DMS79 (cell line): ENCODE measurements around the gene PCDH15.
"Not testable (repeated sequence)": the region's sequence is repeated elsewhere in the genome, so short reads cannot be mapped to it uniquely, and the experiment has no call there.

Experiments used
- DNase-seq: peaks from one replicate; lab custom pipeline; 2025; lab: John Stamatoyannopoulos, UW

The PCDH15 gene

DNA sequence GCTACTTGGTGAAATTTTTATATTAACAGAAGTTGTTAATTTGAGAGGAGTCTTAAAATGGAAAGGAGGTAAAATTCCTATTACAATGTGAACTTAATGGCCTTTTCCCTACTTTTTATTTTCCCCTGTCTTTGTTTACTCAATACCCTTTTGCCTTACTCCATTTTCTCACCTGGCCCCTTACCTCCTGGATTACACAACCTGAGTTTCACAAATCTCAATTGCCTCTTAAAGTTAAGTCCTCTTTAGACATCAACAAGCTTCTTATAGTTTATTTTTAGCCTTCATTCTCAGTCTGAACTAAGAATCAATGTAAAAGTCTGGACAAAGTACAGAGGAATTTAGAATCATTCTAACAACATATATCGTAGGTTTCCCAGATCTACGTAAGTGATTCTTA is 247.0 kb downstream of the PCDH15 start:
- no peak for DNase-seq

DNA sequence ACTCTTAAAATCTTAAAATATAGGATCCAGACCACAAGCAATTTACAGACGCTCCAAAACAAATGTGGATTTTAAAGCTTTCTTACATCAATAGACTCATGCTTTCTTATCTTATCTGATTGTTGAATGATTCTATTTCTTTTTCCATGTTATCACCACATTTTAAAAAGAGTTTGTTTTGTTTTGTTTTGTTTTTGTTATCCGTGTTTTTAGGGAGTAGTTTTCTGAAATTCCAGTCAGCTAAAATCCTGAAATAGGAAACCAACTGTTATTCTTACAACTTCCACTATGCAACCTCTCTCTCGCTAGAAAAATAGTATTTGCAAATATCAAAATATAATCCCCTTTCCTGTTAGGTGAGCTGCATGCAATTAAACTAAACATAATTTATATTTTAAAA is 251.0 kb downstream of the PCDH15 start:
- no peak for DNase-seq

DNA sequence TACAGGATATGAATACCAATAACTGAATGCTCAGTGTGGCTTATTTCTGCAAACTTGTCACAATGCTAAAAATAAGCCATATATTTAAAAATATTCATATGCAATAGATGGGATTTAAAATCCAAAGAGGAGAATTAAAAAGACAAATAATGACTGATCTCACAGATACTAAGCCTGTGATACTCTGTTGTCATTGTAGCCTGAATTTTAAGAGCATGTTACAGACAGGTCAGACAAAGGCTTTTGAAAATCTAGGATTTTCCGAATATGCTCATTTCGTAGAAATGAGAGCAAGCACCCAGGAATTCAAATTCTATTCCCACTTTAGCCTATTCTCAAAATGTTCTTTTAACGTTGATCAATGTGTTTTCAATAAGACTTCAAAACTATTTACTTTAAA is 269.7 kb downstream of the PCDH15 start:
- no peak for DNase-seq

DNA sequence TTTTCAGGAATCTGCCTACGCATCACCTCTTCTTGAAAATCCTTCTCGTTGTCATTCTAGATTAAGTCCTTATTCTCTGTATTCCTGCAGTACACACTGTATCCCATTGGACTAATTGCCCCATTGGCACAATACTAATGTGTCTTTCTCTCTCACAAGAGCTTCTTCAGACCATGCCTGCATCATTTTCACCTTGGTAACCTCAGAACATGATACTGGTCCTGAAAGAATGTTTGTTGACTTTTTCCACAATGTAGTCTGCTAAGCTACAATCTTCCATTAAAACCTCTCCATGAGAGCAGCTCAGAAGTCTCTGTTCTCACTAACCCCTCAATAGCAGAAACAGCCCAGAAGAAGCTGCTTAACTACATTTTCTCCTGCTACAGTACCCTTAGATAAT is 270.7 kb downstream of the PCDH15 start:
- no peak for DNase-seq

DNA sequence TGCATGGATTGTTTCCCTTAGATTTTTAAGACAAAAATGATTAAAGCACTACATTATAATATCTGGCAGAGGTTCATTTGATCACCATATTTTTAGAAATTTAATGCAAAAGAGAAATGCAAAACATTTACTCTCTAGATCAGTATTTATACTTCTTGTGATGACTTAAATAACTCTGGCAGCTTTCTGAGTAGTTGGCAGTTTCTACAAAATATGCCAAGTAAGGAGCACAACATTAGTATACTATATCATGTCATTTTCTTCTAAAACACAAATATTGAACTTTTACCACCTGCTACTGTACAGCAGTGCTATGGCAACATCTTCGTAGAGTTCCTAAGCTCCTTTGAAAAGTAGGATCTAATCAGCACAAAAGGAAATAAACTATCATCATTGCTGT is 275.2 kb downstream of the PCDH15 start:
- DNase-seq, result no peak

DNA sequence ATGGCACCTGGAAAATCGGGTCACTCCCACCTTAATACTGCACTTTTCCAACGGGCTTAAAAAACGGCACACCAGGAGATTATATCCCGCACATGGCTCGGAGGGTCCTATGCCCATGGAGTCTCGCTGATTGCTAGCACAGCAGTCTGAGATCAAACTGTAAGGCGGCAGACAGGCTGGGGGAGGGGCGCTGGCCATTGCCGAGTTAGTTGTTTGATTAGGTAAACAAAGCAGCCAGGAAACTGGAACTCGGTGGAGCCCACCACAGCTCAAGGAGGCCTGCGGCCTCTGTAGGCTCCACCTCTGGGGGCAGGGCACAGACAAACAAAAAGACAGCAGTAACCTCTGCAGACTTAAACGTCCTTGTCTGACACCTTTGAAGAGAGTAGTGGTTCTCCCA is 285.8 kb downstream of the PCDH15 start:
- not testable (repeated sequence) for DNase-seq

DNA sequence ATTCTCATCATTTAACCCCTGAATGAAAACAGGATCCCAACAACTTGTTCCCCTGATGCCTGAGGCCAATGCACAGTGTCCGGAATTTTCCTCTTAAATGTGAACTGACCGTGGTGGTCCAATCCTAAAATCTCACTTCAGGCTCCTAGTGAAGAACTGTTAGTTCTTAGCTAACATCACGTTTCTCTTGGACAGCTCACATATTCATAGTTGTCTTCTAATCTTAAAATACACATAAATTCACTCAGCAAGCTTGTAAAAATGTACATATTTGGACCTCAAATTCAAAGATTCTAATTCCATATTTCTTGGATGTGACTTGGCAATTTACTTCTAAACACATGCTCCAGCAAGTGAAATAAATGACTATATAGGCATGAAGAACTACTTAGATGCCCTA is 297.2 kb downstream of the PCDH15 start:
- no peak for DNase-seq

DNA sequence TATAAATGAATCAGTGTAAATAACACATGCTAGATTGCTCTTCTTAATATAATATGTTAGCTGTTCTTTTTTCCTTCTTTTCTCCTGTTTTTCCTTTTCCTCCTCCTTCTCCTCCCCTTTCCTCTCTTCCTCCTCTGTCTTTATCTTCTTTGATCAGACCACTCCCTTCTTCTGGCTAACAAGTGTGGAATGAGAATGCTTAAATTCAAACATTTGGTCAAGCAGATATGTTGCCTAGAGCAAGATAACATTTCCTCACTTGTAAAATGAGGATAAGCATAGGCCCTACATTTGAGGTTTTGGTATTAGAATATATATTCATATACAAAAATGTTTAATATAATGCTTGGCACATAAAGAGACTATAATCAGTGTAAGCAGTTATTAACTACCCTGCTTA is 299.1 kb downstream of the PCDH15 start:
- no peak for DNase-seq

DNA sequence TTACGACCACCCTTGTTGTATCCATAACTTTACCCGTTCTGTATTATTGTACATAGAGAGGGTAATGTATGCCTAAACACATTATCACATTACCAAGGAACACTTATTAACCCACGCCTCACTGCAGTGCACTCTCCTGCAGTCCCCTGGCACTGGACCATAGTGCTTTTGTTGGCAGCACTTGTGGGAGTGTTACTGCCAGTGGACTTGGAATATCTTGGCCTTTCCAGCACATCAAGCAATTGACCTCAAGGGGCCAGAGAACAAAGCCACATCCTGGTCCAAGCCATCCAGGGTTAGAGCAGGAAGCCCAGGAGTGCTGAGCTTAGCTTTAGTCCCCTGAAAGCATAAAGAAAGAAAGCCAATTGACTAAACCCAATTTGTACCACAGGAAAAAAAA is 304.2 kb downstream of the PCDH15 start:
- no peak for DNase-seq

DNA sequence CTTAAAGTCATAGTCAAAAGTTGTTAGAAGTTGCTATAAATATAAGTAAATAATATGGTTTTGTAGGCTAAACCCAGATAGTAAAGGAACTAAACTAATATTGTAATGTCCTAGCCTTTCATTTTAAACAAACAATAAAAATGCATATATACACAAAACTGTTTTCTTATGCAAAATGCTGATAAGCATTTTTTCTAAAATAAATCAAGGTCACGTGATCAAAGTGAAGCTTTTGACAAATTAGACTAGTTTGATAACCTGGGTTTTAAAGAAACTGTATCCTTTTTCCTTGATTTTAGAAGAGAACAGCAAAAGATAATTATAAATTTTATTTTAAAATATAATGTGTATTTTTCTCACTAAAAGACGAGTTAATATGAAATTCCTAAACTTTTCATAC is 313.3 kb downstream of the PCDH15 start:
- DNase-seq, result no peak

DNA sequence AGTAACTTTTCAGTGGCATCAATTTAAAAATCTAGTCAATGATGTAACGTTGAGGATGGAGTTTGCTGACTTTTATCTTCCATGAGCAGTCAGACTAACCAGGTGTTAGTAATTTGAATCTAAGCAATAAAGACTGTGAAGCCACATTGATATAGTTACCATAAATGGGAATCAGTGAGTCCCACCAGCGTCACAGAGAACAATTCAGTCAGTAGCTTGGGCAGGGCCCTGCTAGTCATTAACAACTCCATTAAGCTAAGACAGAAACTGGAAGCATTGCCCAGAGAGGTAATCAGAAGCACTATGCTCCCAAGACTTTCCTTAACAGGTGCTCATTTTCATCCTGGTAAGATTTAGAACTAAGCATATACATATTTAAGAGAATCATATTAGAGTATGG is 315.1 kb downstream of the PCDH15 start:
- DNase-seq, result no peak

DNA sequence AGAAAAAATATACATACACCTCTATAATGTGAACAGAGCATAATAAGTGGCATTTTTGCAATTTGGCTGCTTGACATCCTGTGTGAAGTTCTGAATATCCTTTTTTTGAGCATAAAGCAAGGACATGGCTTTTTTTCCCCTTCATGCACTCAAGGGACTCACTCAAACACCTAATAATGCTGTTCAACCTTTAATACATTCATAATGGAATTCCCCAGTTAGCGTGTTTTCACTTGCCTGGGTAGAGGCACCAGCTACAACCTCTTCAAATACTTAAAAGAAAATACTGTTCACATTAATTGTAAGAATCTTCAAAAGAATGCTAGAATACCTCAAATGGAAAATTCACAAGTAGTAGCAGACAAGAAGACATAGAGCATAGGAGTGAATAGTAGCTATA is 316.8 kb downstream of the PCDH15 start:
- DNase-seq, result no peak

DNA sequence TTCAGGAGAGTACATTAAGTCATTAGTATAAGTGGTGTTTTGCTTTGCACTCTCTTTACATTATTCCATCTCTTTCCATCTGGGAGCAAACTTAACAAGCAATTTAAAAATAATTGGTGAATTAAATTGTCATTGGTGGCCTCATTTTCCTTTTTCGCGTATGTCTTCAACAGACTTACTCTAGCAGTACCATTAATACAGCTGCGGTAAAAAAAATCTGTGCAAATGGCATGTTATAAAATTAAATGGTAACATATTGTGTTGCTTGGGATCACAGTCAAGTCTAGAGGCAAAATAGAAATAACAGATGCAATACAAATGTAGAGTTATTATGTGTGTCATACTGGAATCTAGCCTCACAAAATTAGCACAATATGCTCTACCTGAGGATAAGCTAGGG is 322.4 kb downstream of the PCDH15 start:
- no peak for DNase-seq

DNA sequence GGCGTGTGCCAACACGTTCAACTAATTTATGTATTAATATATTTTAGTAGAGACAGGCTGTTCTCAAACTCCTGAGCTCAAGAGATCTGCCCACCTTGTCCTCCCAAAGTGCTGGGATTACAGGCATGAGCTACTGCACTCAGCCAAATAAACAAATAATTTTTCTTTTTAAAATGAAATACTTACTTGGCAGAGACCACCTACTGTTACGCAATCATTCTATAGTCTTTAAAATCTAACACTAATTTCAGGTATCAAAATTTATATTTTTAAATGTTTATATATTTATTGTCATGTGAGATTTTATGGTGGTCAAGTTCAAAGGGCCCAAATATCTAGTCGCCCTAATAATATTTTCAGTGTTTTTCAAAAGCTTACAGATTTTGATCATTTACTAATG is 323.3 kb downstream of the PCDH15 start:
- no peak for DNase-seq

DNA sequence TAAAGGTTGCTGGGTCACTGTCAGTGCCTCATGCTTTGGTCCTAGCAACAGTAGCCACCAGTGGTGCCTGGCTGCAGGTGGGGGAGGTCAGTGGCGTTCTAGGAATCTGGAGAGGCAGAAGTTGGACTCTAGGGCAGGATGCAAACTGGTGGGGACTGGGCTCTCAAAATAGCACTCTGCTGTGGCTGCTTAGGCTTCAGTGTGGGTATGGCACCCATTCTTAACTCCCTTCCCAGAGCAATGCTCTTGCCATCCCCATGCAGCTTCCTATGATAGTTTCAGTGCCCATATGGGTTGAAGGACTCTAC is 330.8 kb downstream of the PCDH15 start:
- no peak for DNase-seq

DNA sequence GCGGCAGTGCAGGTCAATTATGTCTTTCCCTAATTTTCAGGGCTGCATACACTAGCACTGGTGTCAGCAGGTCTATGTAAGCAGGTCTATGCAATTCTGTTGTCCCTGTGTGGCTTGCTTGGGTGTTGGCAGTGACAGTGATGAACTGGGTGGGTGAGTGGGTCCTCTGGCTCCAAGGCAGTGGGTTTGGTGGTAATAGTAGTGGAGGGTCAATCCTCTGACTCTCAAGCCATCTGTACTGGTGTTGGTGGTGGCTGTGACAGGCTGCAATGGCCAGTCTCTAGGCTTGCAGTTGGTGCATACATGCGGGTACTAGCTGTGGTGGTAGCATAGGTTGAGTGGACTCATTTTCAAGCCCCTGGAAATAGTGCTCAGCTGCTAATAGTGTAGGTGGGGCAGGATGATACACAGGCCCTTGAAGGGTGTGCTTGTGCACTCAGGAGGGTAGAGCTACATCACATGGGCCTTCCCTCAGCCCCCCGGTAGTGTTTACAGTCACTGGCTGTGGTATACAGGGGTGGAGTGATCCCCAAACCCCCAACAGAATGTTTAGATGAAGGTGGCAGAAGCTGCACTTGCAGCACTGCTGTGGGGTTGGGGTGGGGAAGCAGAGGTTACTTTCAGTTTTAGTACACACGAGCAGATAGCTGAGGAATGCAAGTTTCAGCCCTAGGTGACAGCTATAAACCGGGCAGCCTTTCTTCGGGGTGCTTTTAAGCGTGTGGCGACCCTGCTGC is 331.3 kb downstream of the PCDH15 start:
- no peak for DNase-seq

DNA sequence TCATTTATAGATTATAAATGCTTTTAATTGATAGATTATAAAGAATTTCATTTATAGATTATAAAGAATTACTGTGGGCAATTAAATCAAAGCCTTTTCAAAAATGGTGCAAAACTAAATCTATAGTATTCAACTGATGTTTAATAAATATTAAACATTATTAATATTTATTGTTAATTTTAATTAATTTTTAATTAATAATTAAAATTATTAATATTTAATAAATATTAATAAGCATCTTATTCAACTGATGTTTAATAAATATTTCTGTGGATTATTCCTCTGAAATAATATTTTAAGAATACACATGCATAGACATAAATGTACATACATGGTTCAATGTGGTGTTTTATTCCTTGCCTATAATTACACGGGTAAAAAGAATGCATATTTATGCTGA is 346.8 kb downstream of the PCDH15 start:
- no peak for DNase-seq

DNA sequence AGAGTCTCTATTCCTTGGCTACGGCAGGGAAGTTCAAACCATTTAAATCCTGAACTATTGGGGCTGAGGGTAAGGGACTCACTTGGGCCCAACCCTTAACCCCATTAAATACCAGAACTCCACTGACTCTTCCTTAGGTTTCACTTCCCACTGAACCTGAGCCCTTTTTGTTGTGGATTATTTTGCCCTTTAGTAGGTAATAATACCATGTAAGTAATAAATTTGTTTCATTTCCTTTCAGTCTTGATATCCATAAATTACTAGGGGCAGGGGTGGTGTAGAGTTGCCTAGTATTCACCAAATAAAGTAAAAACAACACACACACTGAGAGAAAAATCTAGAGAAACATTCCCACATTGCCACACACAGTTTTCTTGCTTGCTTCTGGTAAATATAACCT is 352.0 kb downstream of the PCDH15 start:
- no peak for DNase-seq

DNA sequence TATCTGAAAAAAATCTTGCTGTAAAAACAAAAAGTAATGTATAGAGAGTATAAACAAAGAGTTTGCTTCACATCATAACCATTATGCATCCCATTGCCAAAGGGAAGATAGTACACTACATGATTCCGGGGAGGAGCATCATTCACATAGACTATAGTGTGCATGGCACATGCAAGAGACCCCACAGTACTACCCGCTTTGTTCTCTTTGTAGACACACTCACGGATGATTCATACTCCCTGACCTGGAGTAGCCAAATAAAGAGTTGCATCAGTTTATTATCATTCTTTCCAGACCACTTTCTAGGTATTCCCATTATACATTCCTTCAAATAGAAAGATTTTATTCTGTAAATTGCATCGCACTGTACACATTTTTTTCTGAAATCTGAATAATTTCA is 356.9 kb downstream of the PCDH15 start:
- DNase-seq, result no peak

DNA sequence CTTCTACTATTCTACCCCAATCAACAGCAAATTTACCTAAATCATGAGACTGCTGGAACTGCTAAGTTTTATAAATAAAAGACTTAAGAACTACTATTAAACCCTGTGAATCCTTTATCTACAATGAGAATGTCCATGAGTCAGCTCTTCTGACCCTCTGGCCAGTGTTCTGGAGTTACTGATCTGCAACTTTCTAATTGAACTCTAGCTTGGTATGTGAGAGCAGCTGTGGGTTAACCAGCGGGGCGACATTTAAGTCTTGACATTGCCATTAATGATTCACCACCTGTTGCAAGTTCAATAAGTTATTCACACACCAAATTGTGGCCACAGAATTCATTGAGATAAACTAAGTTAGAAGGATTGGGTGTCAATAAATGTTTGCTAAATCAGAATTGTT is 359.8 kb downstream of the PCDH15 start:
- DNase-seq, result no peak

DNA sequence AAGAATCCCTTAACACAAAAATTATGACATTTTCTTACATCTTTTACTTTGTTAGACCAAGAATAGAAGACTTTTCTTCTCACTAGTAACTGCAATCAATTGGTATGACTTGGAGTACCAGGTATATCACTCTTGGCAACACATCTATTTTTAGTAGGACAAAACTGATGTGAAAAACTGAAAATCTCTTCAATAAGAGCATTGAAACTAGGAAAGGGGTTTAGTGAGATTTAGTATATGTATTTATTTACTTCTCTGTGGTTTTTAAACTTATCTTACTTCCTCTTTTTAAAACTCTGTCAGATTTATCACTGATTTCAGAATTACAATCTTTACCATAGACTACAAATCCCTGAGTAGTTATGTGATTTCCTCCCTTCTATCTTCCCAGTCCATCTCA is 366.2 kb downstream of the PCDH15 start:
- no peak for DNase-seq

DNA sequence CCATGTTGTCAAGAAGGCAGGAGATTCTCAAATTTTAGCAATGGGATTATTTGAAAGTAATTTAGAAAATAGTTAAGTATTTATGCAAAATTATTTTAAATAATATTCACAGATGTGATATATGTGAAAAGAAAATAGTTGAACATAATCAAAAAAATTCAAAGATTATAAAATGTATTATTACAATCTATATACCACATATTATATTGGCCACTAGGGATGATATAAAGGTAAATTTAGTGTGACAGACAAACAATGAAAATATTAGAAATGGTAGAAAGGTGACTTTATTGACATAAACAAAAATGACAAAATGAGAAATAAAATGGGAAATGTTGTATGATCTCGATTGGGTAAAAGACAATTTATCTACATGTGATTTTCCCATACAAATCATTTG is 385.5 kb downstream of the PCDH15 start:
- DNase-seq, result no peak

DNA sequence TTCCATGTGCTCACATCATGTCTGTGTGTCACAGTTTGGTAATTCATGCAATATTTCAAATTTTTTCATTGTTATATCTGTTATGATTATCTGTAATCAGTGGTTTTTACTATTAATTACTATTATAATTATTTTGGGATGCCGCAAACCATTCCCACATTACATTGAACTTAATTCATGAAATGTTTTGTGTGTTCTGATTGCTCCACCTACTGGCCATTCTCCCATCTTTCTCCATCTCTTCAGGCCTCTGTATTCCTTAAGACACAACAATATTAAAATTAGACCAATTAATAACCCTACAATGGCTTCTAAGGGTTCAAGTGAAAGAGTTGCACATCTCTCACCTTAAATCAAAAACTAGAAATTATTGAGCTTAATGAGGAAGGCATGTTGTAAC is 398.5 kb downstream of the PCDH15 start:
- DNase-seq, result no peak

DNA sequence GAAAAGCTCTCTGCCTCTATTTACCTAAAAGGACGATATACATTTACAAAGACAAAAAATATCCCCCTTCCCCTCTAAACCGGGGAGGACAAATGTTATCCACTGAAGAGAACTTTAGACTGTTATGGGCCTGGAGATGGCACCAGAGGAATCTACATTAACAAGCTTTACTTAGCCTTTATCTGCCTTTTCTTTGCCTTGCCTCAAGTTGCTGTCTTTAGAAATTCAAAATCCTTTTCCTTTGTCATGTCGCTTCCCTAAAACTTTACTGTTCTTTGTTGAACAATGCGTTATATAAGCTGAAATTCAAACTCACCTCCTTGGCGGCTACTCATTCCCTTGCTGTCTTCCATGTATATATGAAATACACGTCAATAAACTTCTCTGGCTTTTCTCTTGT is 405.0 kb downstream of the PCDH15 start:
- DNase-seq, result no peak

DNA sequence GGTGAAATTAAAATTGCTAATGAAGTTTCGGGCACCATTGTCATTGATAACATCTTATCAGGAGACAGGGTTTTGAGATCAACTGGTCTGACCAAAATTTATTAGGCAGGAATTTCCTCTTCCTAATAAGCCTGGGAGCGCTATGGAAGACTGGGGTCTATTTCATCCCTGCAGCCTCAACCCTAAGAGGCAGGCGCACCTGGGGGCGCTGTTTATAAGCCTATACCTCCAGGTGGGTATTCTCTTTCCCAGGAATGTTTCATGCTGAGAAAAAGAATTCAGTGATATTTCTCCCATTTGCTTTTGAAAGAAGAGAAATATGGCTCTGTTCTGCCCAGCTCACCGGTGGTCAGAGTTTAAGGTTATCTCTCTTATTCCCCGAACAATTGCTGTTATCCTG is 406.4 kb downstream of the PCDH15 start:
- DNase-seq, result not testable (repeated sequence)
